Endothelial cell of umbilical vein (primary cell): ENCODE results near the gene ASTN1.

Source experiments
- CTCF ChIP-seq, 2 donors: IDR thresholded peaks; 1 replicate in 1 of 2; 2 replicates in 1 of 2; pipeline ENCODE4 v1.5.1; 2011; ENCODE audit warnings: low read length in 2 of 2, mild to moderate bottlenecking in 2 of 2, moderate library complexity in 2 of 2, control low read depth in 1 of 2, inconsistent platforms in 1 of 2, low read depth in 1 of 2; ENCODE audit not compliant: insufficient read depth in 1 of 2; ENCODE audit errors: extremely low read depth in 1 of 2
- EZH2 ChIP-seq: IDR thresholded peaks from 2 replicates; pipeline ENCODE4 v1.6.1; 2012; ENCODE audit warnings: borderline replicate concordance, low read depth, mild to moderate bottlenecking, moderate library complexity, low read length, inconsistent platforms; ENCODE audit not compliant: severe bottlenecking
- JUN ChIP-seq: IDR thresholded peaks from 2 replicates; pipeline ENCODE4 v1.6.1; 2011; ENCODE audit warnings: borderline replicate concordance, low read depth; ENCODE audit not compliant: insufficient read length, insufficient read depth
- MAX ChIP-seq: IDR thresholded peaks from 2 replicates; pipeline ENCODE4 v1.6.1; 2011; ENCODE audit not compliant: insufficient read depth, insufficient read length
- POLR2A ChIP-seq: IDR thresholded peaks from 2 replicates; pipeline ENCODE4 v1.6.1; 2012; ENCODE audit warnings: low read depth, mild to moderate bottlenecking, control low read depth, low read length
- POLR2AphosphoS5 ChIP-seq: IDR thresholded peaks from 2 replicates; pipeline ENCODE4 v1.6.1; 2012; ENCODE audit warnings: low read depth, mild to moderate bottlenecking, control low read depth, low read length, moderate library complexity; ENCODE audit not compliant: insufficient read depth

GRCh38 chr1:177008653-177009052, 155.9 kb downstream of the ASTN1 start:
- no peak for TF ChIP-seq POLR2A
- TF ChIP-seq CTCF (IDR thresholded peaks at IDR 0.05; ENCODE audit: extremely low read depth in 1 of 2, insufficient read depth in 1 of 2, low read depth in 1 of 2, low read length in 2 of 2): no peak
- TF ChIP-seq MAX: no peak
- TF ChIP-seq EZH2: no peak
- TF ChIP-seq POLR2AphosphoS5: no peak
- no peak for TF ChIP-seq JUN
